Neural crest cell (in vitro differentiated cells): ENCODE results near the gene DPM1. TPM values are rescaled to one million over a fixed set of nuclear protein-coding genes. Genes with fewer than 3 reads are reported as not detected.

Experiments
- DNase-seq: peaks from one replicate; pipeline ENCODE4 v3.0.0; 2021; ENCODE audit warnings: low read depth, mixed read lengths, low spot score
- H3K27ac Mint-ChIP-seq: one replicate; pipeline ENCODE4 v1.8.0; 2021; ENCODE audit warnings: mild to moderate bottlenecking, mixed read lengths; ENCODE audit not compliant: unreplicated experiment
- H3K27me3 Mint-ChIP-seq: 2 replicates; pipeline ENCODE4 v1.8.0; 2021; ENCODE audit warnings: low read depth, mild to moderate bottlenecking, mixed read lengths
- H3K36me3 Mint-ChIP-seq: 2 replicates; pipeline ENCODE4 v1.8.0; 2021; ENCODE audit warnings: low read depth, mild to moderate bottlenecking, mixed read lengths
- H3K4me1 Mint-ChIP-seq: 2 replicates; pipeline ENCODE4 v1.8.0; 2021; ENCODE audit warnings: mixed read lengths
- H3K4me3 Mint-ChIP-seq: one replicate; pipeline ENCODE4 v1.8.0; 2021; ENCODE audit warnings: mild to moderate bottlenecking, mixed read lengths
- H3K9me3 Mint-ChIP-seq: 2 replicates; pipeline ENCODE4 v1.8.0; 2021; ENCODE audit warnings: mixed read lengths
- CTCF ChIP-seq: fragments of 200-600 bp; sonication (generic); conservative IDR thresholded peaks from 2 replicates; pipeline ENCODE4 v1.5.0; 2021; ENCODE audit warnings: antibody characterized with exemption, mild to moderate bottlenecking
- total RNA-seq: library from RNA; stranded (reverse); gene quantifications from 2 replicates; pipeline ENCODE4 v1.2.1, GENCODE V29; 2021

Gene DPM1
- total RNA-seq, 1 donor from 2014 or later = 42.9 TPM

GRCh38 chr20:50928469-50928868 lies 29.9 kb downstream of the DPM1 start:
- Mint-ChIP-seq H3K36me3 (peaks cover 29% of the 10 kb centered on the region), H3K4me3 (peak overlapping the region; percentile 100), H3K4me1 (peaks cover 55% of the 10 kb centered on the region), H3K27ac (no peak overlapping the region), H3K9me3 (peaks cover 3% of the 10 kb centered on the region), H3K27me3 (peaks cover 15% of the 10 kb centered on the region)
- no peak for TF ChIP-seq CTCF
- DNase-seq = no peak

GRCh38 chr20:50926530-50926929 lies 31.8 kb downstream of the DPM1 start:
- H3K9me3 Mint-ChIP-seq = peaks cover 3% of the 10 kb centered on the region
- H3K27ac Mint-ChIP-seq = no peak overlapping the region
- TF ChIP-seq CTCF = no peak
- H3K27me3 Mint-ChIP-seq = peaks cover 15% of the 10 kb centered on the region
- H3K4me3 Mint-ChIP-seq = no peak overlapping the region
- peaks cover 27% of the 10 kb centered on the region for H3K36me3 Mint-ChIP-seq
- DNase-seq = no peak
- peaks cover 65% of the 10 kb centered on the region for H3K4me1 Mint-ChIP-seq

- H3K27ac Mint-ChIP-seq = no peak overlapping the region
- H3K27me3 Mint-ChIP-seq = peaks cover 5% of the 10 kb centered on the region
- H3K4me3 Mint-ChIP-seq = no peak overlapping the region
- H3K36me3 Mint-ChIP-seq = peaks cover 20% of the 10 kb centered on the region
- peaks cover 71% of the 10 kb centered on the region for H3K4me1 Mint-ChIP-seq
- no peak for TF ChIP-seq CTCF
- peaks cover 2% of the 10 kb centered on the region for H3K9me3 Mint-ChIP-seq
- no peak for DNase-seq
Measured at GRCh38 chr20:50924261-50924920, 33.9 kb downstream of the DPM1 start.

GRCh38 chr20:50921803-50922501 lies 36.4 kb downstream of the DPM1 start:
- H3K36me3 Mint-ChIP-seq = peaks cover 3% of the 10 kb centered on the region
- no peak overlapping the region for H3K27ac Mint-ChIP-seq
- no peaks in the 10 kb centered on the region for H3K27me3 Mint-ChIP-seq
- H3K4me1 Mint-ChIP-seq = peaks cover 66% of the 10 kb centered on the region
- H3K9me3 Mint-ChIP-seq = no peaks in the 10 kb centered on the region
- no peak overlapping the region for H3K4me3 Mint-ChIP-seq
- no peak for TF ChIP-seq CTCF
- no peak for DNase-seq

GRCh38 chr20:50920997-50921396 lies 37.3 kb downstream of the DPM1 start:
- Mint-ChIP-seq H3K4me3 (no peak overlapping the region), H3K36me3 (peaks cover 3% of the 10 kb centered on the region), H3K4me1 (peaks cover 69% of the 10 kb centered on the region), H3K27me3 (no peaks in the 10 kb centered on the region), H3K27ac (no peak overlapping the region), H3K9me3 (no peaks in the 10 kb centered on the region)
- TF ChIP-seq CTCF = no peak
- no peak for DNase-seq
